NT2/D1 (cell line): ENCODE measurements around the gene CIB2.

Source experiments
- DNase-seq: peaks from one replicate; pipeline ENCODE4 v3.0.0-alpha.2; 2011; ENCODE audit warnings: low read depth, low spot score
- H3K27me3 ChIP-seq: 2 replicates; pipeline ENCODE4 v1.6.0; 2011; ENCODE audit warnings: mild to moderate bottlenecking; ENCODE audit not compliant: insufficient read length, insufficient read depth
- H3K36me3 ChIP-seq: 2 replicates; pipeline ENCODE4 v1.6.1; 2011; ENCODE audit warnings: mild to moderate bottlenecking, low read length, mixed read lengths; ENCODE audit not compliant: insufficient read depth, insufficient read length
- H3K4me1 ChIP-seq: 2 replicates; pipeline ENCODE4 v1.5.1; 2011; ENCODE audit not compliant: insufficient read depth, insufficient read length
- H3K4me3 ChIP-seq: 2 replicates; pipeline ENCODE4 v1.5.1; 2011; ENCODE audit warnings: low read depth; ENCODE audit not compliant: insufficient read length
- H3K9ac ChIP-seq: 2 replicates; pipeline ENCODE4 v1.6.0; 2011; ENCODE audit warnings: low read depth; ENCODE audit not compliant: insufficient read length
- H3K9me3 ChIP-seq: 2 replicates; pipeline ENCODE4 v1.5.1; 2011; ENCODE audit warnings: mild to moderate bottlenecking, low read length; ENCODE audit not compliant: insufficient read depth
- SUZ12 ChIP-seq: IDR thresholded peaks from 2 replicates; pipeline ENCODE4 v1.6.1; 2011; ENCODE audit not compliant: insufficient read length, insufficient read depth; ENCODE audit errors: extremely low read depth
- YY1 ChIP-seq: IDR thresholded peaks from 2 replicates; pipeline ENCODE4 v1.6.1; 2011; ENCODE audit not compliant: insufficient read length, insufficient read depth
- ZNF274 ChIP-seq: IDR thresholded peaks from 2 replicates; pipeline ENCODE4 v1.6.1; 2011; ENCODE audit warnings: mild to moderate bottlenecking, low read depth, low read length

Gene CIB2

GRCh38 chr15:78080088-78080460 lies 51.2 kb downstream of the CIB2 start:
- Histone ChIP-seq H3K4me3 (no peak overlapping the region), H3K9me3 (no peaks in the 10 kb centered on the region), H3K4me1 (peaks cover 8% of the 10 kb centered on the region), H3K36me3 (no peaks in the 10 kb centered on the region), H3K9ac (no peak overlapping the region), H3K27me3 (peaks cover 6% of the 10 kb centered on the region)
- TF ChIP-seq ZNF274 = no peak
- no peak for TF ChIP-seq YY1
- TF ChIP-seq SUZ12 = no peak
- no peak for DNase-seq

GRCh38 chr15:78079298-78080087 lies 51.8 kb downstream of the CIB2 start:
- TF ChIP-seq SUZ12 = no peak
- TF ChIP-seq ZNF274 = no peak
- TF ChIP-seq YY1 = no peak
- peaks cover under 1% of the 10 kb centered on the region for H3K36me3 ChIP-seq
- no peaks in the 10 kb centered on the region for H3K9me3 ChIP-seq
- H3K4me3 ChIP-seq = no peak overlapping the region
- peaks cover 6% of the 10 kb centered on the region for H3K27me3 ChIP-seq
- no peak for DNase-seq
- H3K9ac ChIP-seq = no peak overlapping the region
- H3K4me1 ChIP-seq = peaks cover 8% of the 10 kb centered on the region

- no peak for TF ChIP-seq YY1
- TF ChIP-seq SUZ12 = no peak
- no peak for TF ChIP-seq ZNF274
- Histone ChIP-seq H3K4me1 (peaks cover 6% of the 10 kb centered on the region), H3K27me3 (peaks cover 6% of the 10 kb centered on the region), H3K4me3 (peak overlapping the region; percentile 33), H3K9me3 (no peaks in the 10 kb centered on the region), H3K9ac (peak overlapping the region; percentile 62), H3K36me3 (peaks cover 2% of the 10 kb centered on the region)
- DNase-seq = no peak
These were observed 53.4 kb downstream of the CIB2 start for GRCh38 chr15:78077871-78078210.

GRCh38 chr15:78077053-78077870 lies 54.0 kb downstream of the CIB2 start, which contains the start of gene TBC1D2B:
Gene TBC1D2B, minus strand, starts transcription at chr15:78077711. Its CDS starts 59 bp downstream, at chr15:78077652.
- TF ChIP-seq SUZ12 = no peak
- DNase-seq = no peak
- Histone ChIP-seq H3K27me3 (peaks cover 6% of the 10 kb centered on the region), H3K4me3 (peak within 1 kb of the TSS; percentile 92), H3K9me3 (no peaks in the 10 kb centered on the region), H3K36me3 (peaks cover 2% of the 10 kb centered on the region), H3K4me1 (peaks cover 3% of the 10 kb centered on the region), H3K9ac (peak within 1 kb of the TSS; percentile 94)

GRCh38 chr15:78076231-78077052 lies 54.8 kb downstream of the CIB2 start:
- Histone ChIP-seq H3K27me3 (peaks cover 6% of the 10 kb centered on the region), H3K36me3 (peaks cover 2% of the 10 kb centered on the region), H3K9ac (peak overlapping the region; percentile 94), H3K4me3 (peak overlapping the region; percentile 92), H3K4me1 (peaks cover 2% of the 10 kb centered on the region), H3K9me3 (no peaks in the 10 kb centered on the region)
- DNase-seq = no peak
- TF ChIP-seq ZNF274 (no peak), SUZ12 (no peak), YY1 (no peak)

GRCh38 chr15:78075490-78076230 lies 55.6 kb downstream of the CIB2 start:
- Histone ChIP-seq H3K27me3 (peaks cover 6% of the 10 kb centered on the region), H3K9me3 (no peaks in the 10 kb centered on the region), H3K36me3 (peaks cover 2% of the 10 kb centered on the region), H3K4me3 (no peak overlapping the region), H3K9ac (peak overlapping the region; percentile 44), H3K4me1 (peaks cover 2% of the 10 kb centered on the region)
- TF ChIP-seq ZNF274 = no peak
- no peak for TF ChIP-seq YY1
- TF ChIP-seq SUZ12 = no peak
- DNase-seq = peak; percentile 56
